Gastrocnemius medialis (tissue), 4 donors: ENCODE data around the gene SLC39A5. TPM values are rescaled to one million over a fixed set of nuclear protein-coding genes. Genes with fewer than 3 reads are reported as not detected.

Experiments
- ATAC-seq, 2 donors: fragments of 150-250 bp; one replicate each; pipeline ENCODE4 v1.9.1; 2016
- DNase-seq, 2 donors: peaks; one replicate each; pipeline ENCODE4 v3.0.0-alpha.2; 2019
- H3K27ac ChIP-seq, 4 donors: fragments of 200-600 bp; sonication (generic); 1 replicate in 1 of 4; 2 replicates in 3 of 4; pipeline ENCODE4 v1.5.1; 2016 to 2018; ENCODE audit warnings: mild to moderate bottlenecking in 2 of 4, moderate library complexity in 1 of 4
- H3K27me3 ChIP-seq, 3 donors: fragments of 200-600 bp; sonication (generic) in 2 of 3; 1 replicate in 1 of 3; 2 replicates in 2 of 3; pipeline versions ENCODE4 v1.5.1 to v1.6.0; 2016 to 2019; ENCODE audit warnings: mild to moderate bottlenecking in 1 of 3, moderate library complexity in 1 of 3
- H3K36me3 ChIP-seq, 2 donors: fragments of 200-600 bp; sonication (generic) in 1 of 2; one replicate each; pipeline ENCODE4 v1.5.1; 2017 to 2018
- H3K4me1 ChIP-seq, 2 donors: fragments of 200-600 bp; sonication (generic) in 1 of 2; one replicate each; pipeline ENCODE4 v1.5.1; 2016 to 2017; ENCODE audit warnings: mild to moderate bottlenecking in 2 of 2
- H3K4me3 ChIP-seq, 4 donors: fragments of 200-600 bp; sonication (generic) in 3 of 4; 1 replicate in 1 of 4; 2 replicates in 3 of 4; pipeline ENCODE4 v1.5.1; 2016 to 2019; ENCODE audit warnings: mild to moderate bottlenecking in 2 of 4
- H3K9me3 ChIP-seq, 3 donors: fragments of 200-600 bp; sonication (generic) in 2 of 3; 1 replicate in 1 of 3; 2 replicates in 2 of 3; pipeline ENCODE4 v1.5.1; 2016 to 2019
- POLR2A ChIP-seq, 2 donors: fragments of 450-650 bp; IDR thresholded peaks; one replicate each; pipeline ENCODE4 v1.6.1; 2017; ENCODE audit warnings: antibody characterized with exemption in 2 of 2, mild to moderate bottlenecking in 2 of 2, moderate library complexity in 2 of 2
- in situ Hi-C, 4 donors: fragments of 200-750 bp; cut with MboI; loops; one replicate each; pipeline versions ENCODE4 v1.15.0 to v1.8.0; 2017; ENCODE audit warnings: low sequenced_read_pairs in 4 of 4
- intact Hi-C: fragments of 100-400 bp; cut with DNase I; formaldehyde crosslinking; loops from one replicate; pipeline ENCODE4 v1.15.1; 2023; ENCODE audit warnings: low total_unique reads
- total RNA-seq, 4 donors: library from RNA; depleted of rRNA; stranded (reverse); fragments of >200 nt; gene quantifications; one replicate each; pipeline versions ENCODE4 v1.1.0 to v1.2.3, GENCODE V29; 2016
- TF ChIP-seq, protein P1 (sequence below), 5 experiments: fragments of 450-650 bp in 3 of 5; fragments of 200-600 bp in 2 of 5; sonication (generic) in 2 of 5; IDR thresholded peaks in 4 of 5; conservative IDR thresholded peaks in 1 of 5; 1 replicate in 4 of 5; 2 replicates in 1 of 5; pipeline ENCODE4 v1.5.1; 2016 to 2019; ENCODE audit warnings: antibody characterized with exemption in 5 of 5, mild to moderate bottlenecking in 3 of 5, moderate library complexity in 3 of 5

Gene SLC39A5
- total RNA-seq, 4 donors from 2014 or later: 0.83 TPM; not detected in 3

DNA sequence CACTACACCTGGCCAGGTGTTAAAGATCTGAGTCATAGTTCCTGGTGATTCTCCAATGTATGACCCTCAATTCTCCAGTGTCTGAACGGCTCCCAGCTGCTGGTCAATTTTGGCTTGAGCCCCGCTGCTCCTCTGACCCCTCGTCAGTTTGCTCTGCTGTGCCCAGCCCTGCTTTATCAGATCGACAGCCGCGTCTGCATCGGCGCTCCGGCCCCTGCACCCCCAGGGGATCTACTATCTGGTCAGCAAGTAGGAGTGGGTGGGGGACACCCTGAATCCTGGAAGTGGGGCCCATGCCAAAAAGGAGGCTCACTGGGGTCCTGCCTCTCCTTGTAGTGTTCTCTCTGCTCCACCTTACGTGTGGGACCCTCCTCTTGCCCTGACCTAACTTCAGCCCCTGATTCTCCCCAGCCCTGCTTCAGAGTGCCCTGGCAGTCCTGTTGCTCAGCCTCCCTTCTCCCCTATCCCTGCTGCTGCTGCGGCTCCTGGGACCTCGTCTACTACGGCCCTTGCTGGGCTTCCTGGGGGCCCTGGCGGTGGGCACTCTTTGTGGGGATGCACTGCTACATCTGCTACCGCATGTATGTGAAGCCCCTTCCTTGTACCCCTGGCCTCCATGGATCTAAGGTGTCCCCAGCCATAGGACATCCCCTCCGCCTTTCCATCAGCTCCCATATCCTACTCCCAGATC is 5.0 kb downstream of the SLC39A5 start:
- no peak for ATAC-seq
- in situ Hi-C loops (no loop called here), intact Hi-C loops (no loop called here)
- H3K9me3 ChIP-seq: no peaks in the 10 kb centered on the region
- no peaks in the 10 kb centered on the region for H3K4me1 ChIP-seq
- TF ChIP-seq, protein P1, sequence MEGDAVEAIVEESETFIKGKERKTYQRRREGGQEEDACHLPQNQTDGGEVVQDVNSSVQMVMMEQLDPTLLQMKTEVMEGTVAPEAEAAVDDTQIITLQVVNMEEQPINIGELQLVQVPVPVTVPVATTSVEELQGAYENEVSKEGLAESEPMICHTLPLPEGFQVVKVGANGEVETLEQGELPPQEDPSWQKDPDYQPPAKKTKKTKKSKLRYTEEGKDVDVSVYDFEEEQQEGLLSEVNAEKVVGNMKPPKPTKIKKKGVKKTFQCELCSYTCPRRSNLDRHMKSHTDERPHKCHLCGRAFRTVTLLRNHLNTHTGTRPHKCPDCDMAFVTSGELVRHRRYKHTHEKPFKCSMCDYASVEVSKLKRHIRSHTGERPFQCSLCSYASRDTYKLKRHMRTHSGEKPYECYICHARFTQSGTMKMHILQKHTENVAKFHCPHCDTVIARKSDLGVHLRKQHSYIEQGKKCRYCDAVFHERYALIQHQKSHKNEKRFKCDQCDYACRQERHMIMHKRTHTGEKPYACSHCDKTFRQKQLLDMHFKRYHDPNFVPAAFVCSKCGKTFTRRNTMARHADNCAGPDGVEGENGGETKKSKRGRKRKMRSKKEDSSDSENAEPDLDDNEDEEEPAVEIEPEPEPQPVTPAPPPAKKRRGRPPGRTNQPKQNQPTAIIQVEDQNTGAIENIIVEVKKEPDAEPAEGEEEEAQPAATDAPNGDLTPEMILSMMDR (IDR thresholded peaks at IDR 0.05 in 4 of 5, conservative IDR thresholded peaks at IDR 0.05 in 1 of 5): no peak
- TF ChIP-seq POLR2A (IDR thresholded peaks at IDR 0.05): no peak
- no peaks in the 10 kb centered on the region for H3K27me3 ChIP-seq
- DNase-seq: no peak
- peaks cover 0 to 8% of the 10 kb centered on the region in 2 donors for H3K36me3 ChIP-seq
- H3K27ac ChIP-seq: no peak overlapping the region
- no peak overlapping the region for H3K4me3 ChIP-seq

DNA sequence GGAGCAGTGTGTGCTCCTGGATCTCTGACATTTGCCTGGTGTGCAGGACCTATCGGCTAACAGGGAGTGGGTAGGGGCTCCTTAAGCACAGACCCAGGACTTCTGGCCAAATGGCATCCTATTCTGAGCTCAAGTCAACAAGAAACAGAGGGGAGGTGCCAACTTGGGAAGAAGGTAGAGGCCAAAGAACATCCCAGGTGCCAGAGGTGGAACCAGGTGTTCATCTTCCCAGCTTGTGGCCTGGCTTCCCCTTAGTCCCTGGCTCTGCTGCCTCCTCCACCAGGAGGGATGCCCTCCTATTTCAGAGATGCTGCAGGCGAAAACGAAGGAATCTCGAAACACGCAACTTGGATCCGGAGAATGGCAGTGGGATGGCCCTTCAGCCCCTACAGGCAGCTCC is 6.2 kb downstream of the SLC39A5 start:
- ATAC-seq: no peak
- no peak for DNase-seq
- TF ChIP-seq, protein P1 (IDR thresholded peaks at IDR 0.05 in 4 of 5, conservative IDR thresholded peaks at IDR 0.05 in 1 of 5): no peak
- TF ChIP-seq POLR2A (IDR thresholded peaks at IDR 0.05): no peak

DNA sequence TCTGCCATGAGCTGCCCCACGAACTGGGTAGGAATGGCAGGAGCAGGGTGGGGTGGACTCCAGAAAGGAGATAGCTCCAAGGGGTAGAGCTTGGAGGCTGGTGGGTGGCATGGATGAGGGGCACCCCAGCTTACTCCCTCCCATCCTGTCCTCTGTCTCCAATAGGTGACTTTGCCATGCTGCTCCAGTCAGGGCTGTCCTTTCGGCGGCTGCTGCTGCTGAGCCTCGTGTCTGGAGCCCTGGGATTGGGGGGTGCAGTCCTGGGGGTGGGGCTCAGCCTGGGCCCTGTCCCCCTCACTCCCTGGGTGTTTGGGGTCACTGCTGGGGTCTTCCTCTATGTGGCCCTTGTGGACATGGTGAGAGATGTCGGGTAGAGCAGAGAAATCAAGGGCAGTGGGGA is 7.1 kb downstream of the SLC39A5 start:
- DNase-seq (no peak), ATAC-seq (no peak)
- Histone ChIP-seq H3K4me1 (no peaks in the 10 kb centered on the region), H3K9me3 (no peaks in the 10 kb centered on the region), H3K27me3 (no peaks in the 10 kb centered on the region), H3K27ac (no peak overlapping the region), H3K36me3 (peaks cover 0 to 29% of the 10 kb centered on the region in 2 donors), H3K4me3 (no peak overlapping the region)
- in situ Hi-C loops (no loop called here), intact Hi-C loops (no loop called here)
- no peak for TF ChIP-seq POLR2A (IDR thresholded peaks at IDR 0.05)
- TF ChIP-seq, protein P1 (IDR thresholded peaks at IDR 0.05 in 4 of 5, conservative IDR thresholded peaks at IDR 0.05 in 1 of 5): no peak

More for the DNA sequence above, 6.2 kb downstream of the SLC39A5 start:
- H3K36me3 ChIP-seq: peaks cover 0 to 20% of the 10 kb centered on the region in 2 donors
- H3K27me3 ChIP-seq: no peaks in the 10 kb centered on the region
- H3K9me3 ChIP-seq: no peaks in the 10 kb centered on the region
- intact Hi-C loops (no loop called here), in situ Hi-C loops (no loop called here)
- H3K27ac ChIP-seq: no peak overlapping the region
- no peak overlapping the region for H3K4me3 ChIP-seq
- no peaks in the 10 kb centered on the region for H3K4me1 ChIP-seq

DNA sequence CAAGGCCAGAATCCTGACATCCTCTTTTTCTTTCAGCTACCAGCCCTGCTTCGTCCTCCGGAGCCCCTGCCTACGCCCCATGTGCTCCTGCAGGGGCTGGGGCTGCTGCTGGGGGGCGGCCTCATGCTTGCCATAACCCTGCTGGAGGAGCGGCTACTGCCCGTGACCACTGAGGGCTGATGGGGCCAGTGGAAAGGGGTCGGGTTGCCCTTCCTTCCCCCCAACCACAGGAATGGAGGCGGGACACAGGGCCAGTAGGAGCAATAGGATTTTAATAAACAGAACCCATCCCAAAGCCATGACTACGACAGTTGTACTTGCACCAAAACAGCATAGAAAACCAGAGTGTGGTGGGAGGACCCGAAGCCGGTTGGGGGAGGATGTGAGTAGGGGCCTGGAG is 7.7 kb downstream of the SLC39A5 start:
- ATAC-seq: no peak
- no peak overlapping the region for H3K4me3 ChIP-seq
- intact Hi-C loops: no loop called here
- DNase-seq: no peak
- no peaks in the 10 kb centered on the region for H3K4me1 ChIP-seq
- no peaks in the 10 kb centered on the region for H3K27me3 ChIP-seq
- H3K36me3 ChIP-seq: peaks cover 0 to 35% of the 10 kb centered on the region in 2 donors
- in situ Hi-C loops: no loop called here
- H3K27ac ChIP-seq: no peak overlapping the region
- H3K9me3 ChIP-seq: no peaks in the 10 kb centered on the region
- no peak for TF ChIP-seq POLR2A (IDR thresholded peaks at IDR 0.05)
- TF ChIP-seq, protein P1 (IDR thresholded peaks at IDR 0.05 in 4 of 5, conservative IDR thresholded peaks at IDR 0.05 in 1 of 5): no peak
